ENCODE data around the gene IFT80. TPM values are rescaled to one million over a fixed set of nuclear protein-coding genes. Genes with fewer than 3 reads are reported as not detected.

The IFT80 gene
- total and polyA plus RNA-seq, 8 donors: 27.9 to 92.0 (median 74.1) TPM

- Histone ChIP-seq H3K27me3 (peaks cover 36 to 79% of the 10 kb centered on the region in 2 donors), H3K4me3 (no peak overlapping the region), H3K4me1 (peaks cover 15 to 25% of the 10 kb centered on the region in 2 donors), H3K9me3 (no peaks in the 10 kb centered on the region), H3K36me3 (no peaks in the 10 kb centered on the region), H3K27ac (no peak overlapping the region)
- DNase-seq: no peak
- no peak for TF ChIP-seq CTCF (IDR thresholded peaks at IDR 0.05)
- intact Hi-C loops (cut with DNase I): no loop called here
- ATAC-seq: no peak
These were observed 171.6 kb downstream of the IFT80 start for GRCh38 chr3:160227419-160227818.

- H3K4me1 ChIP-seq: peaks cover 15 to 25% of the 10 kb centered on the region in 2 donors
- TF ChIP-seq CTCF (IDR thresholded peaks at IDR 0.05): no peak
- DNase-seq (peak in 3 of 4 donors; percentile 6 to 80 (median 16)), ATAC-seq (peak; percentile 63)
- intact Hi-C loops (cut with DNase I): no loop called here
- H3K4me3 ChIP-seq: peak overlapping the region; percentile 49 to 53
- H3K27ac ChIP-seq: no peak overlapping the region
- no peaks in the 10 kb centered on the region for H3K9me3 ChIP-seq
- H3K36me3 ChIP-seq: no peaks in the 10 kb centered on the region
- H3K27me3 ChIP-seq: peaks cover 36 to 75% of the 10 kb centered on the region in 2 donors
These were observed 172.8 kb downstream of the IFT80 start for GRCh38 chr3:160226026-160226907.

GRCh38 chr3:160225176-160226025 lies 173.6 kb downstream of the IFT80 start, which contains the start of gene C3orf80:
C3orf80 (plus strand) TSS chr3:160225422; CDS start chr3:160225636, 214 bp downstream.
- no peak within 1 kb of the TSS for H3K27ac ChIP-seq
- peak in 1 of 2 donors; percentile 17 for TF ChIP-seq CTCF (IDR thresholded peaks at IDR 0.05)
- no peaks in the 10 kb centered on the region for H3K9me3 ChIP-seq
- ATAC-seq (peak; percentile 88), DNase-seq (peak; percentile 36 to 89 (median 58))
- peak within 1 kb of the TSS; percentile 49 to 53 for H3K4me3 ChIP-seq
- peaks cover 36 to 75% of the 10 kb centered on the region in 2 donors for H3K27me3 ChIP-seq
- intact Hi-C loops (cut with DNase I): no loop called here
- H3K4me1 ChIP-seq: peaks cover 15 to 25% of the 10 kb centered on the region in 2 donors
- H3K36me3 ChIP-seq: no peaks in the 10 kb centered on the region

GRCh38 chr3:160224811-160225175 lies 174.2 kb downstream of the IFT80 start:
- ATAC-seq (no peak), DNase-seq (peak in 1 of 4 donors; percentile 13)
- Histone ChIP-seq H3K27ac (no peak overlapping the region), H3K4me1 (peaks cover 15 to 25% of the 10 kb centered on the region in 2 donors), H3K27me3 (peaks cover 36 to 75% of the 10 kb centered on the region in 2 donors), H3K36me3 (no peaks in the 10 kb centered on the region), H3K9me3 (no peaks in the 10 kb centered on the region), H3K4me3 (peak overlapping the region; percentile 49 to 53)
- intact Hi-C loops (cut with DNase I): no loop called here
- no peak for TF ChIP-seq CTCF (IDR thresholded peaks at IDR 0.05)

All from left lung (tissue), 10 donors.